Measurements from ENCODE around the gene ADAM12. TPM values are rescaled to one million over a fixed set of nuclear protein-coding genes. Genes with fewer than 3 reads are reported as not detected.
A peak's percentile ranks its signal among the peaks of the same experiment; 100 is the strongest.
"Not testable (repeated sequence)": the region's sequence is repeated elsewhere in the genome, so short reads cannot be mapped to it uniquely, and the experiment has no call there.

The ADAM12 gene
- polyA plus RNA-seq, 12 donors: 15.2 to 33.9 (median 21.8) TPM; not detected in 1

- no peak for DNase-seq
Measured at GRCh38 chr10:126058104-126058503, 330.2 kb downstream of the ADAM12 start.

GRCh38 chr10:126057494-126057893 is 330.8 kb downstream of the ADAM12 start:
- no peak for DNase-seq

GRCh38 chr10:126054191-126054590 is 334.1 kb downstream of the ADAM12 start:
- DNase-seq: no peak

GRCh38 chr10:126052171-126052570 is 336.1 kb downstream of the ADAM12 start:
- no peak for DNase-seq

- no peak for DNase-seq
Measured at GRCh38 chr10:126049759-126050700, 338.2 kb downstream of the ADAM12 start.

GRCh38 chr10:126047749-126048148 is 340.5 kb downstream of the ADAM12 start:
- not testable (repeated sequence) for DNase-seq

GRCh38 chr10:126046831-126047230 is 341.4 kb downstream of the ADAM12 start:
- no peak for DNase-seq

- no peak for DNase-seq
Measured at GRCh38 chr10:126045861-126046260, 342.4 kb downstream of the ADAM12 start.

- DNase-seq: no peak
Measured at GRCh38 chr10:126043389-126043788, 344.9 kb downstream of the ADAM12 start.

GRCh38 chr10:126042906-126043305 is 345.4 kb downstream of the ADAM12 start:
- no peak for DNase-seq

- no peak for DNase-seq
Measured at GRCh38 chr10:126042354-126042753, 345.9 kb downstream of the ADAM12 start.

- DNase-seq: peak; percentile 77
Measured at GRCh38 chr10:126041804-126042231, 346.5 kb downstream of the ADAM12 start.

- DNase-seq: no peak
Measured at GRCh38 chr10:126041117-126041516, 347.2 kb downstream of the ADAM12 start.

- no peak for DNase-seq
Measured at GRCh38 chr10:126037946-126038345, 350.3 kb downstream of the ADAM12 start.

- DNase-seq: no peak
Measured at GRCh38 chr10:126036515-126036914, 351.8 kb downstream of the ADAM12 start.

GRCh38 chr10:126034586-126034985 is 353.7 kb downstream of the ADAM12 start:
- no peak for DNase-seq

GRCh38 chr10:126029999-126030398 is 358.3 kb downstream of the ADAM12 start:
- no peak for DNase-seq

GRCh38 chr10:126027692-126028091 is 360.6 kb downstream of the ADAM12 start:
- no peak for DNase-seq

- no peak for DNase-seq
Measured at GRCh38 chr10:126022841-126023240, 365.4 kb downstream of the ADAM12 start.

- DNase-seq: no peak
Measured at GRCh38 chr10:126021833-126022500, 366.3 kb downstream of the ADAM12 start.

- DNase-seq: no peak
Measured at GRCh38 chr10:126017961-126018560, 370.2 kb downstream of the ADAM12 start.

- DNase-seq: no peak
Measured at GRCh38 chr10:126016882-126017281, 371.4 kb downstream of the ADAM12 start.
